Mesodermal cell (in vitro differentiated cells): ENCODE measurements around the gene TRIM69.
A peak's percentile ranks its signal among the peaks of the same experiment; 100 is the strongest.
"Not testable (repeated sequence)": the region's sequence is repeated elsewhere in the genome, so short reads cannot be mapped to it uniquely, and the experiment has no call there.

Experiments
- H3K27ac ChIP-seq: 2 replicates; pipeline ENCODE4 v1.7.0; 2013; ENCODE audit warnings: mild to moderate bottlenecking, low read depth, low read length, moderate library complexity; ENCODE audit not compliant: severe bottlenecking
- H3K36me3 ChIP-seq: 2 replicates; pipeline ENCODE4 v1.7.1; 2013; ENCODE audit warnings: mild to moderate bottlenecking, low read length, moderate library complexity; ENCODE audit not compliant: control insufficient read depth, insufficient read depth
- H3K4me1 ChIP-seq: one replicate; pipeline ENCODE4 v1.7.1; 2013; ENCODE audit warnings: mild to moderate bottlenecking, low read length; ENCODE audit not compliant: insufficient read depth, control insufficient read depth, poor library complexity, severe bottlenecking
- H3K4me3 ChIP-seq: 2 replicates; pipeline ENCODE4 v1.7.0; 2013; ENCODE audit warnings: low read length, control low read depth, mild to moderate bottlenecking; ENCODE audit not compliant: insufficient read depth, poor library complexity, severe bottlenecking; ENCODE audit errors: extremely low read depth
- H3K9me3 ChIP-seq: 2 replicates; pipeline ENCODE4 v1.7.1; 2013; ENCODE audit warnings: mild to moderate bottlenecking, low read length, moderate library complexity; ENCODE audit not compliant: control insufficient read depth
- WGBS, 2 experiments: methylation state at CpG; one replicate each; pipeline ENCODE4 v1.1.5; 2013; ENCODE audit warnings: missing lambda C conversion rate in 2 of 2; ENCODE audit not compliant: insufficient coverage in 2 of 2; 5-methylcytosine and 5-hydroxymethylcytosine counted together

The TRIM69 gene

DNA sequence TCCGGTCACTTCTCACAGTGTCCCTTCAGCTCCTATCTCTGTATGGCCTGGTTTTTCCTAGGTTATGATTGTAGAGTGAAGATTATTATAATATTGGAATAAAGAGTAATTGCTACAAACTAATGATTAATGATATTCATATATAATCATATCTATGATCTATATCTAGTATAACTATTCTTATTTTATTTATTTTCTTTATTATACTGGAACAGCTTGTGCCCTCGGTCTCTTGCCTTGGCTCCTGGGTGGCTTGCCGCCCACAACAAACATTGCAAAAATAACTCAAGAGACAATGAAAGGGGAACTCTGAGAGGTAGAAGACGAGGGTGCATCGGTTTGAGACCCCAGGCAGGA lies 48.6 kb downstream of the TRIM69 start:
- H3K4me3 ChIP-seq = not testable (repeated sequence)
- WGBS, 2 experiments = 61 to 83% methylated on average over 3 of the region's 5 CpGs
- peak overlapping the region; percentile 98 for H3K27ac ChIP-seq

DNA sequence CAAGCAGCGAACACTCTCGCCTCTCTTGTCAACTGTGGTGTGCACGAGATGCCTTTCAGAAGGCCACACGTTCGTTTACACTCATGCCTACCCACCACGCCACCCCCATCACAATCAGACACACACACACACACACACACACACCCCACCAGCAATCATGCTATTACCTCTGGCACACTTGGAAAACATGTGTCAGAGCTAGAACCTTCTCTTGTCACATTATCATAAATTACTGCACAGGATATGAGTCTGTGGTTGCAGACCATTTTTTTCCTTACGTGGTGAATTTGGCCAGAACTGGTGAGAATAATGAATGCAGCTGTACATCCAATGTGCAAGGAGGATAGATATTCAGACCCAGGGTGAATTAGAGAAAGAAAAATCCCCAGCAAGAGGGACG lies 52.4 kb downstream of the TRIM69 start:
- Histone ChIP-seq H3K27ac (no peak overlapping the region), H3K36me3 (no peaks in the 10 kb centered on the region), H3K9me3 (no peaks in the 10 kb centered on the region), H3K4me3 (no peak overlapping the region), H3K4me1 (no peaks in the 10 kb centered on the region)
- WGBS, 2 experiments = 86 to 91% methylated on average over 4 to 7 of the region's 8 CpGs

More for the DNA sequence above, 48.6 kb downstream of the TRIM69 start:
- H3K36me3 ChIP-seq, H3K4me1 ChIP-seq, H3K9me3 ChIP-seq: not testable (repeated sequence)

GRCh38 chr15:44790215-44790614 lies 53.9 kb downstream of the TRIM69 start:
- 70% methylated on average over 1 of the region's 2 CpGs; no CpG with 5 or more reads in 1 of the 2 experiments for WGBS, 2 experiments

DNA sequence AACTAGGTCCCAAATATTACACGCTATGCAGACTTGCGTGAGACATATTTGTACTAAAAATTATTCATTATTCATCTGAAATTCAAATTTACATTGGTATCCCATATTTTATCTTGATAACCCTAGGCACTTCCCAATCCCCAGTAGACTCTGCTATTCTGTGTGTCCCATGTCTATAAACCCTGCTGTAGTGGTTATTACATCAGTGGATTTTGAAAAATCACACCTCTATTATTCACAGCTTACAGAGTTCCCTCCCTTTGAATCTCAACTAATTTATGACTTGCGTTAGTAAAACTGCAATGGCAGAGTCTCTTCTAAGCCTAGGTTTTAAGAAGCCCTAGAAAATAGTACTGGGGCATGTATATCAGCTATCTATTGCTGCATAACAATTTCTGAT lies 54.3 kb downstream of the TRIM69 start:
- H3K4me1 ChIP-seq = no peaks in the 10 kb centered on the region
- no peaks in the 10 kb centered on the region for H3K36me3 ChIP-seq
- no peak overlapping the region for H3K27ac ChIP-seq
- no peak overlapping the region for H3K4me3 ChIP-seq
- no peaks in the 10 kb centered on the region for H3K9me3 ChIP-seq
- no CpG with 5 or more reads among the region's 3 CpGs for WGBS, 2 experiments

More at GRCh38 chr15:44790215-44790614, 53.9 kb downstream of the TRIM69 start:
- Histone ChIP-seq H3K9me3 (no peaks in the 10 kb centered on the region), H3K36me3 (no peaks in the 10 kb centered on the region), H3K4me3 (no peak overlapping the region), H3K27ac (no peak overlapping the region), H3K4me1 (no peaks in the 10 kb centered on the region)

GRCh38 chr15:44792715-44793114 lies 56.4 kb downstream of the TRIM69 start:
- WGBS, 2 experiments = 100% methylated on average over 1 of the region's 1 CpG; no CpG with 5 or more reads in 1 of the 2 experiments
- Histone ChIP-seq H3K4me3 (no peak overlapping the region), H3K27ac (no peak overlapping the region), H3K36me3 (no peaks in the 10 kb centered on the region), H3K4me1 (no peaks in the 10 kb centered on the region), H3K9me3 (no peaks in the 10 kb centered on the region)

DNA sequence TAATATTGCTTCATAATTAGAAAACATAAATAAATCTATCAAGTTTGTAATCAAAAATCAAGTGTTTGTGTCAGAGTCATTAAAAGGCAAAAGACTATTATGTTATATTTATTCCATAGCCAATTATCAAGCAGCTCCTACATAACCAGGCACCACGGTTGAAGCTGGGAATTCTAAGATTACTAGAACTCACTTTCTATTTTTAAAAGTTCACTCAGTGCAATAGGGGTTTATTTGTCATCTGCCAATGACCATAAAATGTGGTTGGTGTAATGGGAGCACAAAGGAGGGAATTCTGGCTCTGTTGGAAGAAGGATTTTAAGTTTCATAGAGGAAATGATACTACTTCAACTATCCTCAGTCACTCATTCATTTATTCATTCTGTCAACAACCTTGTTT lies 57.7 kb downstream of the TRIM69 start:
- Histone ChIP-seq H3K36me3 (no peaks in the 10 kb centered on the region), H3K27ac (no peak overlapping the region), H3K4me1 (no peaks in the 10 kb centered on the region), H3K9me3 (no peaks in the 10 kb centered on the region), H3K4me3 (no peak overlapping the region)
- WGBS, 2 experiments = no CpG with 5 or more reads among the region's 1 CpG

- Histone ChIP-seq H3K9me3 (no peaks in the 10 kb centered on the region), H3K36me3 (no peaks in the 10 kb centered on the region), H3K4me1 (no peaks in the 10 kb centered on the region), H3K4me3 (no peak overlapping the region), H3K27ac (no peak overlapping the region)
- WGBS, 2 experiments = no CpG with 5 or more reads among the region's 1 CpG
Measured at GRCh38 chr15:44796508-44796907, 60.2 kb downstream of the TRIM69 start.

GRCh38 chr15:44798826-44799225 lies 62.5 kb downstream of the TRIM69 start:
- no CpG with 5 or more reads among the region's 3 CpGs for WGBS, 2 experiments
- no peaks in the 10 kb centered on the region for H3K4me1 ChIP-seq
- no peaks in the 10 kb centered on the region for H3K36me3 ChIP-seq
- H3K27ac ChIP-seq = no peak overlapping the region
- H3K9me3 ChIP-seq = no peaks in the 10 kb centered on the region
- no peak overlapping the region for H3K4me3 ChIP-seq

- no peaks in the 10 kb centered on the region for H3K4me1 ChIP-seq
- WGBS, 2 experiments = 86 to 97% methylated on average over 2 to 3 of the region's 5 CpGs
- H3K4me3 ChIP-seq = no peak overlapping the region
- H3K27ac ChIP-seq = no peak overlapping the region
- H3K9me3 ChIP-seq = no peaks in the 10 kb centered on the region
- H3K36me3 ChIP-seq = no peaks in the 10 kb centered on the region
Measured at GRCh38 chr15:44801364-44801763, 65.0 kb downstream of the TRIM69 start.

DNA sequence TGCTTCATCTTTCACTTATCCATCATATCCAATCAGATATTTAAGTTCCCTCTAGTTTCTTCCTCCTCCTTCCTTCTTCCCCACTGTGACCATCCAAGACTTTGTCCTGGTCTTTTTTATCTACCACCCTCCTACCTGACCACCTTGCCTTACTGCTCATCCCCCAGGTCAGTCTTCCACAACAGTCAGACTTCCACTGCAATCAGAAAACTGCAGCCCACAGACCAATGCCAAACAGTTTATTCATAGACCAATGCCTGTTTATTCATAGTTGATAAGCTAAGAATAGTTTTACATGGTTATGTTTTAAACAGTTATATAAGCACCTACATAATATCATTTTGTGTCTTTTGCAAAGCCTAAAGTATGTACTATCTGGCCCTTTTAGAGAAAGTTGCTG lies 65.5 kb downstream of the TRIM69 start:
- H3K27ac ChIP-seq = no peak overlapping the region
- no peak overlapping the region for H3K4me3 ChIP-seq
- H3K36me3 ChIP-seq = no peaks in the 10 kb centered on the region
- H3K4me1 ChIP-seq = no peaks in the 10 kb centered on the region
- H3K9me3 ChIP-seq = no peaks in the 10 kb centered on the region

GRCh38 chr15:44802336-44802735 lies 66.0 kb downstream of the TRIM69 start:
- Histone ChIP-seq H3K4me1 (no peaks in the 10 kb centered on the region), H3K9me3 (no peaks in the 10 kb centered on the region), H3K27ac (no peak overlapping the region), H3K36me3 (no peaks in the 10 kb centered on the region), H3K4me3 (no peak overlapping the region)
- 86% methylated on average over 1 of the region's 1 CpG; no CpG with 5 or more reads in 1 of the 2 experiments for WGBS, 2 experiments
